HepG2 (cell line): Measurements from ENCODE around the gene TMEM143. TPM values are rescaled to one million over a fixed set of nuclear protein-coding genes. Genes with fewer than 3 reads are reported as not detected.

Source experiments
- ATAC-seq: fragments of 200-7000 bp; cut with Tn5 transposase; 3 replicates; pipeline ENCODE4 v1.9.1; 2020; ENCODE audit warnings: mild to moderate bottlenecking, moderate library complexity
- BruUV-seq: library from RNA; stranded (reverse); fragments of 400-500 nt; replicated peaks from 2 replicates; lab custom pipeline; 2021; lab: Mats Ljungman, UMichigan
- CTCF ChIA-PET: fragments of 300-600 bp; formaldehyde crosslinking; extraction: SDS; loops from one replicate; lab custom pipeline; 2021; ENCODE audit warnings: low total read pairs, inconsistent platforms, low intra/inter-chr PET ratio; lab: Yijun Ruan, JAX
- POLR2A ChIA-PET: fragments of 350-600 bp; sonication (Branson Sonifier 250); formaldehyde crosslinking; loops from one replicate; lab custom pipeline; 2020; ENCODE audit warnings: antibody characterized with exemption, inconsistent platforms; lab: Yijun Ruan, JAX
- DNase-seq: peaks from one replicate; pipeline ENCODE4 v3.0.0-alpha.2; 2015; ENCODE audit warnings: low spot score
- FAIRE-seq: peaks from 3 replicates; lab custom pipeline; 2011; peaks lifted over from hg19 to GRCh38; lab: Jason Lieb, UNC
- H2AFZ ChIP-seq: one replicate; pipeline ENCODE4 v1.6.1; 2011; ENCODE audit warnings: low read length, inconsistent platforms
- H3K27ac ChIP-seq: fragments of 300-600 bp; 3 replicates; pipeline ENCODE4 v1.8.0; 2011; ENCODE audit warnings: mixed run types, mild to moderate bottlenecking, mixed read lengths, low read length, inconsistent platforms; ENCODE audit not compliant: insufficient read depth; ENCODE audit errors: extremely low read length
- H3K27me3 ChIP-seq, 2 experiments: fragments of 200-600 bp in 1 of 2; 2 replicates in 1 of 2; 3 replicates in 1 of 2; pipeline versions ENCODE4 v1.6.0 to v1.8.0; 2011; ENCODE audit warnings: low read length in 2 of 2, mild to moderate bottlenecking in 2 of 2, moderate library complexity in 2 of 2, inconsistent platforms in 1 of 2; ENCODE audit not compliant: insufficient read depth in 2 of 2, control insufficient read depth in 1 of 2
- H3K36me3 ChIP-seq, 2 experiments: fragments of 200-600 bp in 1 of 2; replicated peaks in 1 of 2; 2 replicates in 1 of 2; 3 replicates in 1 of 2; pipeline versions ENCODE4 v1.5.1 to v1.8.0; 2011; ENCODE audit warnings: low read length in 2 of 2, inconsistent platforms in 1 of 2; ENCODE audit not compliant: insufficient read depth in 2 of 2, control insufficient read depth in 1 of 2
- H3K4me1 ChIP-seq: 2 replicates; pipeline ENCODE4 v1.5.1; 2012; ENCODE audit warnings: low read length, inconsistent platforms; ENCODE audit not compliant: insufficient read depth
- H3K4me2 ChIP-seq: 2 replicates; pipeline ENCODE4 v1.6.0; 2011; ENCODE audit warnings: low read depth, low read length, inconsistent platforms
- H3K4me3 ChIP-seq, 3 experiments: fragments of 200-600 bp in 1 of 3; sonication (generic), shearing (Covaris generic) in 1 of 3; replicated peaks in 1 of 3; 2 replicates each; pipeline ENCODE4 v1.5.1; 2011 to 2016; ENCODE audit warnings: low read length in 3 of 3, inconsistent platforms in 2 of 3, low read depth in 2 of 3, mild to moderate bottlenecking in 2 of 3, control low read depth in 1 of 3, mixed read lengths in 1 of 3; ENCODE audit not compliant: insufficient read depth in 1 of 3
- H3K79me2 ChIP-seq: one replicate; pipeline ENCODE4 v1.6.1; 2011; ENCODE audit warnings: low read length, inconsistent platforms; ENCODE audit not compliant: insufficient read depth
- H3K9ac ChIP-seq: 2 replicates; pipeline ENCODE4 v1.6.0; 2011; ENCODE audit warnings: mild to moderate bottlenecking, low read depth, low read length, inconsistent platforms; ENCODE audit not compliant: insufficient read depth
- H3K9me3 ChIP-seq: 2 replicates; pipeline ENCODE4 v1.5.1; 2012; ENCODE audit warnings: mild to moderate bottlenecking, low read length
- H4K20me1 ChIP-seq: 2 replicates; pipeline ENCODE4 v1.6.0; 2011; ENCODE audit warnings: inconsistent platforms, mild to moderate bottlenecking, low read length, moderate library complexity; ENCODE audit not compliant: insufficient read depth
- ARHGAP35 ChIP-seq: sonication (generic); formaldehyde crosslinking; IDR thresholded peaks from 2 replicates; pipeline ENCODE4 v1.9.0; 2022; ENCODE audit warnings: mild to moderate bottlenecking, inconsistent platforms, moderate library complexity, missing genetic modification reagents, borderline replicate concordance
- ATF7 ChIP-seq, 2 experiments: fragments of 450-650 bp in 1 of 2; sonication (generic) in 1 of 2; formaldehyde crosslinking in 1 of 2; IDR thresholded peaks; 2 replicates each; pipeline versions ENCODE4 v1.4.0 to v1.6.1; 2016 to 2020; ENCODE audit warnings: antibody characterized with exemption in 1 of 2, mild to moderate bottlenecking in 1 of 2, missing genetic modification reagents in 1 of 2
- EEA1 ChIP-seq: sonication (generic); formaldehyde crosslinking; IDR thresholded peaks from 2 replicates; pipeline ENCODE4 v1.5.1; 2020; ENCODE audit warnings: mild to moderate bottlenecking, missing genetic modification reagents, borderline replicate concordance
- EP300 ChIP-seq, 3 experiments: sonication (generic) in 1 of 3; formaldehyde crosslinking in 1 of 3; IDR thresholded peaks; 2 replicates each; pipeline versions ENCODE4 v1.5.1 to v1.6.1; 2011 to 2020; ENCODE audit warnings: low read depth in 2 of 3, low read length in 2 of 3, borderline replicate concordance in 1 of 3, improper control_type of control experiment in 1 of 3, mild to moderate bottlenecking in 1 of 3, missing genetic modification reagents in 1 of 3, moderate library complexity in 1 of 3
- NONO ChIP-seq, 2 experiments: fragments of 450-650 bp in 1 of 2; sonication (generic) in 1 of 2; formaldehyde crosslinking in 1 of 2; IDR thresholded peaks in 1 of 2; conservative IDR thresholded peaks in 1 of 2; 2 replicates each; pipeline versions ENCODE4 v1.6.1 to v1.8.0; 2017 to 2022; ENCODE audit warnings: mild to moderate bottlenecking in 1 of 2, missing genetic modification reagents in 1 of 2, moderate library complexity in 1 of 2
- PRPF4 ChIP-seq: fragments of 200-400 bp; formaldehyde crosslinking; IDR thresholded peaks from 2 replicates; pipeline ENCODE4 v1.6.1; 2016; ENCODE audit warnings: low read length, low read depth; ENCODE audit not compliant: poor library complexity, severe bottlenecking
- RFX1 ChIP-seq: fragments of 450-650 bp; IDR thresholded peaks from 2 replicates; pipeline ENCODE4 v1.6.1; 2017
- ZSCAN12 ChIP-seq: sonication (generic); formaldehyde crosslinking; IDR thresholded peaks from 2 replicates; pipeline ENCODE4 v1.9.0; 2021; ENCODE audit warnings: mild to moderate bottlenecking, missing genetic modification reagents
- WGBS: methylation state at CpG from one replicate; pipeline ENCODE4 v1.1.6; 2017; ENCODE audit warnings: low lambda C conversion rate; 5-methylcytosine and 5-hydroxymethylcytosine counted together
- in situ Hi-C: cut with HindIII; loops from 2 replicates; pipeline ENCODE4 v1.10.0; 2017; ENCODE audit warnings: low pct_unique_long_range_greater_than_20kb; ENCODE audit not compliant: extremely low pct_ligation_motif_present
- intact Hi-C: fragments of 100-400 bp; cut with micrococcal nuclease; formaldehyde crosslinking; loops from one replicate; pipeline ENCODE4 v1.10.0; 2022; ENCODE audit not compliant: unreplicated experiment
- polyA plus RNA-seq, 8 experiments: library from polyadenylated mRNA; depleted of rRNA in 3 of 8; stranded (reverse) in 7 of 8; unstranded in 1 of 8; fragments of >200 nt; fragmentation: Illumina TruSeq in 4 of 8; extraction: Trizol in 4 of 8; gene quantifications; 2 replicates each; pipeline versions ENCODE4 v1.2.1 to v1.2.3, GENCODE V29; 2011 to 2016; ENCODE audit warnings: low read depth in 4 of 8, missing spikeins in 1 of 8, mixed read lengths in 1 of 8; ENCODE audit not compliant: insufficient read depth in 1 of 8
- total RNA-seq, 5 experiments: library from RNA; depleted of rRNA; stranded (reverse); fragments of >200 nt; fragmentation: Illumina TruSeq; extraction: Trizol; gene quantifications; 2 replicates each; pipeline ENCODE4 v1.2.3, GENCODE V29; 2016; ENCODE audit warnings: low read depth in 1 of 5
- TF ChIP-seq, protein P1 (sequence below): IDR thresholded peaks from 2 replicates; pipeline ENCODE4 v1.6.1; 2012; ENCODE audit warnings: low read depth, low read length, improper control_type of control experiment
- TF ChIP-seq, protein P2 (sequence below): conservative IDR thresholded peaks from 2 replicates; pipeline ENCODE4 v1.6.1; 2018; ENCODE audit warnings: missing genetic modification reagents

The TMEM143 gene
- total and polyA plus RNA-seq, 2 of the 13 experiments (the other 11 are each of a cell fraction or from before 2014, with no cell fraction given) = 7.7 to 11.3 TPM

DNA sequence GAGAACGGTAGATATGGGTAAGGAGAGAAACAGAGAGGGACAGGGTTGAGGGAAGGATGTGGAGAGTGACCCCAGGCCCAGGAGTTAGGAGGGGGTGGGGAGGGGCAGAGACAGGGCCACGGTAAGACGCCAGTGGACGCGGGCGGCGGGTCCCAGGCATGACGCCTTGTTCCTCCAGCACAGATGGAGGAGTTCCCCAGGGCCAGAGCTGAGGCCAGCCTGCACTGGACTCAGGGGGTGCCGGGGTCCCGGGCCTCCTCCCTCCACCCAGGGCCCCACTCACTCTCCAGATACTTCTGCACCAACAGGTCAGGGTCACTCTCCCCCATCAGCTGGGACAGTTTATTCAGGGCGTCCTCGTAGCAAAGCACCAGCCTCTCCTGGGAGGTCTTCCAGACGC is 60.4 kb downstream of the TMEM143 start:
- FAIRE-seq (no peak), DNase-seq (no peak), ATAC-seq (no peak)
- peaks cover 5% of the 10 kb centered on the region for H3K4me1 ChIP-seq
- no peak overlapping the region for H2AFZ ChIP-seq
- H3K79me2 ChIP-seq = no peaks in the 10 kb centered on the region
- no TSS peak for BruUV-seq
- H3K36me3 ChIP-seq = no peaks in the 10 kb centered on the region
- H4K20me1 ChIP-seq = no peaks in the 10 kb centered on the region
- TF ChIP-seq, protein P1, sequence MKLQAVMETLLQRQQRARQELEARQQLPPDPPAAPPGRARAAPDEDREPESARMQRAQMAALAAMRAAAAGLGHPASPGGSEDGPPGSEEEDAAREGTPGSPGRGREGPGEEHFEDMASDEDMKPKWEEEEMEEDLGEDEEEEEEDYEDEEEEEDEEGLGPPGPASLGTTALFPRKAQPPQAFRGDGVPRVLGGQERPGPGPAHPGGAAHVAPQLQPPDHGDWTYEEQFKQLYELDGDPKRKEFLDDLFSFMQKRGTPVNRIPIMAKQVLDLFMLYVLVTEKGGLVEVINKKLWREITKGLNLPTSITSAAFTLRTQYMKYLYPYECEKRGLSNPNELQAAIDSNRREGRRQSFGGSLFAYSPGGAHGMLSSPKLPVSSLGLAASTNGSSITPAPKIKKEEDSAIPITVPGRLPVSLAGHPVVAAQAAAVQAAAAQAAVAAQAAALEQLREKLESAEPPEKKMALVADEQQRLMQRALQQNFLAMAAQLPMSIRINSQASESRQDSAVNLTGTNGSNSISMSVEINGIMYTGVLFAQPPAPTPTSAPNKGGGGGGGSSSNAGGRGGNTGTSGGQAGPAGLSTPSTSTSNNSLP = no peak
- TF ChIP-seq EP300 (IDR thresholded peaks at IDR 0.05; ENCODE audit: low read depth in 2 of 2, low read length in 2 of 2) = no peak
- TF ChIP-seq EP300 (CRISPR knock-in tag; IDR thresholded peaks at IDR 0.05; ENCODE audit: borderline replicate concordance) = no peak
- TF ChIP-seq ARHGAP35 (CRISPR knock-in tag) = no peak
- TF ChIP-seq ZSCAN12 = no peak
- TF ChIP-seq, protein P2, sequence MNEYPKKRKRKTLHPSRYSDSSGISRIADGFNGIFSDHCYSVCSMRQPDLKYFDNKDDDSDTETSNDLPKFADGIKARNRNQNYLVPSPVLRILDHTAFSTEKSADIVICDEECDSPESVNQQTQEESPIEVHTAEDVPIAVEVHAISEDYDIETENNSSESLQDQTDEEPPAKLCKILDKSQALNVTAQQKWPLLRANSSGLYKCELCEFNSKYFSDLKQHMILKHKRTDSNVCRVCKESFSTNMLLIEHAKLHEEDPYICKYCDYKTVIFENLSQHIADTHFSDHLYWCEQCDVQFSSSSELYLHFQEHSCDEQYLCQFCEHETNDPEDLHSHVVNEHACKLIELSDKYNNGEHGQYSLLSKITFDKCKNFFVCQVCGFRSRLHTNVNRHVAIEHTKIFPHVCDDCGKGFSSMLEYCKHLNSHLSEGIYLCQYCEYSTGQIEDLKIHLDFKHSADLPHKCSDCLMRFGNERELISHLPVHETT (CRISPR knock-in tag) = no peak
- TF ChIP-seq PRPF4 = no peak
- no peak for TF ChIP-seq NONO (IDR thresholded peaks at IDR 0.05)
- no peak for TF ChIP-seq NONO (CRISPR knock-in tag; conservative IDR thresholded peaks at IDR 0.05)
- TF ChIP-seq RFX1 = no peak
- no peak for TF ChIP-seq ATF7 (IDR thresholded peaks at IDR 0.05)
- no peak for TF ChIP-seq ATF7 (CRISPR knock-in tag; IDR thresholded peaks at IDR 0.05)
- no peak for TF ChIP-seq EEA1
- WGBS = 58% methylated on average over 11 of the region's 13 CpGs
- H3K27me3 ChIP-seq = peaks cover 1 to 12% of the 10 kb centered on the region in 2 experiments
- CTCF ChIA-PET = no interaction called here
- POLR2A ChIA-PET = no interaction called here
- intact Hi-C loops (no loop called here), in situ Hi-C loops (no loop called here)
- no peaks in the 10 kb centered on the region for H3K9me3 ChIP-seq
- H3K27ac ChIP-seq = no peak overlapping the region
- no peak overlapping the region for H3K9ac ChIP-seq
- no peak overlapping the region for H3K4me3 ChIP-seq
- no peak overlapping the region for H3K4me2 ChIP-seq
